Tibial artery (tissue), 4 donors: ENCODE measurements around the gene GUCY2D.

Source experiments
- DNase-seq, 2 donors: peaks; one replicate each; pipeline ENCODE4 v3.0.0-alpha.2; 2019
- H3K27ac ChIP-seq, 2 donors: fragments of 200-600 bp; sonication (generic) in 1 of 2; 1 replicate in 1 of 2; 2 replicates in 1 of 2; pipeline ENCODE4 v1.5.1; 2018 to 2019; ENCODE audit warnings: mild to moderate bottlenecking in 1 of 2
- H3K27me3 ChIP-seq, 2 donors: fragments of 200-600 bp; sonication (generic) in 1 of 2; one replicate each; pipeline versions ENCODE4 v1.5.1 to v1.6.0; 2016 to 2019
- H3K36me3 ChIP-seq, 3 donors: fragments of 200-600 bp; sonication (generic) in 2 of 3; one replicate each; pipeline ENCODE4 v1.5.1; 2016 to 2019; ENCODE audit warnings: mild to moderate bottlenecking in 2 of 3
- H3K4me1 ChIP-seq, 4 donors: fragments of 200-600 bp; sonication (generic) in 2 of 4; 1 replicate in 3 of 4; 2 replicates in 1 of 4; pipeline ENCODE4 v1.5.1; 2016 to 2019
- H3K4me3 ChIP-seq, 2 donors: fragments of 200-600 bp; sonication (generic) in 1 of 2; 1 replicate in 1 of 2; 2 replicates in 1 of 2; pipeline ENCODE4 v1.5.1; 2018 to 2019; ENCODE audit warnings: mild to moderate bottlenecking in 2 of 2
- H3K9me3 ChIP-seq, 3 donors: fragments of 200-600 bp; sonication (generic) in 1 of 3; one replicate each; pipeline ENCODE4 v1.5.1; 2016 to 2019
- CTCF ChIP-seq, 2 experiments: fragments of 200-600 bp in 1 of 2; fragments of 450-650 bp in 1 of 2; IDR thresholded peaks; one replicate each; pipeline ENCODE4 v1.5.1; 2017 to 2019; ENCODE audit warnings: antibody characterized with exemption in 2 of 2, mild to moderate bottlenecking in 1 of 2, moderate library complexity in 1 of 2
- intact Hi-C: fragments of 100-400 bp; cut with DNase I; formaldehyde crosslinking; loops from one replicate; pipeline ENCODE4 v1.15.0; 2023; ENCODE audit warnings: low total_unique reads

The GUCY2D gene

GRCh38 chr17:8007836-8008235, 5.4 kb downstream of the GUCY2D start:
- Histone ChIP-seq H3K4me3 (no peak overlapping the region), H3K9me3 (no peaks in the 10 kb centered on the region), H3K4me1 (peaks cover 0 to 8% (median 7%) of the 10 kb centered on the region in 4 donors), H3K36me3 (no peaks in the 10 kb centered on the region), H3K27me3 (peaks cover 3 to 59% of the 10 kb centered on the region in 2 donors), H3K27ac (no peak overlapping the region)
- intact Hi-C loops = no loop called here
- no peak for TF ChIP-seq CTCF (IDR thresholded peaks at IDR 0.05)
- no peak for DNase-seq

DNA sequence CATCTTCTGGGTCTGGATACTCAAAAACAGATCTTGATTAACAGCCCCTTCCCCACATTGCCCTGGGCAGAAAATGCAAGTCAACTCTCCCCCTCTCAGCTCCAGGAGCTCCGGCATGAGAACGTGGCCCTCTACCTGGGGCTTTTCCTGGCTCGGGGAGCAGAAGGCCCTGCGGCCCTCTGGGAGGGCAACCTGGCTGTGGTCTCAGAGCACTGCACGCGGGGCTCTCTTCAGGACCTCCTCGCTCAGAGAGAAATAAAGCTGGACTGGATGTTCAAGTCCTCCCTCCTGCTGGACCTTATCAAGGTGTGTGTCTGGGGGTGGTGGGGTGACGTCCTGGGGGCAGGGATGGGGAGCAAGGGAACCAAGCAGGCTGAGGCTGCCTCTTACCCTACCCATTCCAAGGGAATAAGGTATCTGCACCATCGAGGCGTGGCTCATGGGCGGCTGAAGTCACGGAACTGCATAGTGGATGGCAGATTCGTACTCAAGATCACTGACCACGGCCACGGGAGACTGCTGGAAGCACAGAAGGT, 9.7 kb downstream of the GUCY2D start:
- Histone ChIP-seq H3K4me1 (peaks cover 0 to 15% (median 12%) of the 10 kb centered on the region in 4 donors), H3K27me3 (peaks cover 0 to 60% of the 10 kb centered on the region in 2 donors), H3K36me3 (no peaks in the 10 kb centered on the region), H3K27ac (no peak overlapping the region), H3K9me3 (no peaks in the 10 kb centered on the region), H3K4me3 (no peak overlapping the region)
- no peak for TF ChIP-seq CTCF (IDR thresholded peaks at IDR 0.05)
- no peak for DNase-seq
- intact Hi-C loops = no loop called here

- H3K4me3 ChIP-seq = no peak overlapping the region
- peaks cover 0 to 19% (median 12%) of the 10 kb centered on the region in 4 donors for H3K4me1 ChIP-seq
- no peaks in the 10 kb centered on the region for H3K9me3 ChIP-seq
- no peaks in the 10 kb centered on the region for H3K36me3 ChIP-seq
- H3K27ac ChIP-seq = no peak overlapping the region
- no peak for DNase-seq
- H3K27me3 ChIP-seq = peaks cover 0 to 59% of the 10 kb centered on the region in 2 donors
- intact Hi-C loops = no loop called here
- TF ChIP-seq CTCF (IDR thresholded peaks at IDR 0.05) = no peak
These were observed 10.7 kb downstream of the GUCY2D start for GRCh38 chr17:8012996-8013640.

DNA sequence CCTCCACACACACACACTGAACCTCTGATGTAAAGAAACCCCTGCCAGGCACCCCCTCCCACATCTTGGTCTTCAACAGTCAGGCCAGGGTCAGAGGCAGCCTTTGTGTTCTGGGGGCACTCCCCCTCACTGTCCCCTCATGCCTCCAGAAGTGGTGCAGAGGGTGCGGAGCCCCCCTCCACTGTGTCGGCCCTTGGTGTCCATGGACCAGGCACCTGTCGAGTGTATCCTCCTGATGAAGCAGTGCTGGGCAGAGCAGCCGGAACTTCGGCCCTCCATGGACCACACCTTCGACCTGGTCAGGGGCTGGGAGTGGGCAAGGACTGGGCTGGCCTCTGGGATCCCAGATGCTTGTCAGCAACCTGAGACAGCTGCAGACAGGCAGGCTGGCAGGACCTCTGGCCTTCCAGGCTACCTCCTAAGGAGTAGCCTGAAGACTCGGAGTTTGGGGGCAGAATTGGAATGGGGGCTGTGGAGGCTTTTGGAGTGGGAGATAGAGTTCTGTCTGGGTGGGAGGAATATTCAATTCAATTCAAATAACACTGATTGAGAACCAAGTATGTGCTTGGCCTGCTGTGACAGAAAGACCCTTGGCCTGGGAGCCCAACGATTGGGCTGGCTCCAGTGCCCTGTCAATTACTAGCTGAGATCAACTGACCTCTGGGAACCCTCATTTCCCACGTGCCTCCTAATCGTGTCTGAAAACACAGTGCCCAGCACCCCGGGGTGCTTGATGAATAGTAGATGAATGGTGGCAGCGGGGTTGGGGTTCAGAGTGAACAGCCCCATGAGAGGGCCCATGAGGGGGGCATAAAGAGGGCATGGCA, 11.5 kb downstream of the GUCY2D start:
- Histone ChIP-seq H3K9me3 (no peaks in the 10 kb centered on the region), H3K27me3 (peaks cover 0 to 58% of the 10 kb centered on the region in 2 donors), H3K36me3 (no peaks in the 10 kb centered on the region), H3K4me1 (peaks cover 0 to 19% (median 12%) of the 10 kb centered on the region in 4 donors), H3K27ac (no peak overlapping the region), H3K4me3 (no peak overlapping the region)
- intact Hi-C loops = no loop called here
- DNase-seq = no peak
- TF ChIP-seq CTCF (IDR thresholded peaks at IDR 0.05) = no peak

GRCh38 chr17:8014558-8014850, 12.1 kb downstream of the GUCY2D start:
- H3K27me3 ChIP-seq = peaks cover 0 to 58% of the 10 kb centered on the region in 2 donors

More at GRCh38 chr17:8014558-8014850, 12.1 kb downstream of the GUCY2D start:
- no peak for DNase-seq
- peaks cover 0 to 19% (median 12%) of the 10 kb centered on the region in 4 donors for H3K4me1 ChIP-seq
- TF ChIP-seq CTCF (IDR thresholded peaks at IDR 0.05) = no peak
- no peaks in the 10 kb centered on the region for H3K9me3 ChIP-seq
- intact Hi-C loops = no loop called here
- H3K36me3 ChIP-seq = no peaks in the 10 kb centered on the region
- no peak overlapping the region for H3K27ac ChIP-seq
- H3K4me3 ChIP-seq = no peak overlapping the region
